Neural cell (in vitro differentiated cells): Measurements from ENCODE around the gene ASS1. TPM values are rescaled to one million over a fixed set of nuclear protein-coding genes. Genes with fewer than 3 reads are reported as not detected.

Experiments
- H2AFZ ChIP-seq: fragments of 200-600, 300-800 bp; sonication (generic), shearing (Covaris generic); 2 replicates; pipeline ENCODE4 v1.6.0; 2014; ENCODE audit warnings: low read depth, mild to moderate bottlenecking, antibody characterized with exemption, low read length, moderate library complexity
- H3F3A ChIP-seq: fragments of 200-600 bp; shearing (Covaris generic); 2 replicates; pipeline ENCODE4 v1.6.1; 2016; ENCODE audit warnings: mild to moderate bottlenecking, moderate library complexity, mixed read lengths, antibody characterized with exemption, low read length; ENCODE audit not compliant: insufficient read depth, poor library complexity, severe bottlenecking
- H3K27ac ChIP-seq: fragments of 200-600, 300-800 bp; sonication (generic), shearing (Covaris generic); 2 replicates; pipeline ENCODE4 v1.5.1; 2014; ENCODE audit warnings: mild to moderate bottlenecking, low read length, moderate library complexity
- H3K27me3 ChIP-seq: fragments of 300-800, 200-600 bp; sonication (generic), shearing (Covaris generic); 2 replicates; pipeline ENCODE4 v1.6.0; 2014; ENCODE audit warnings: mild to moderate bottlenecking, low read depth, low read length, moderate library complexity; ENCODE audit not compliant: insufficient read depth
- H3K36me3 ChIP-seq: fragments of 300-800, 200-600 bp; sonication (generic), shearing (Covaris generic); 2 replicates; pipeline ENCODE4 v1.5.1; 2014; ENCODE audit warnings: mild to moderate bottlenecking, antibody characterized with exemption, low read length, moderate library complexity; ENCODE audit not compliant: insufficient read depth
- H3K4me2 ChIP-seq: fragments of 300-800, 200-600 bp; sonication (generic), shearing (Covaris generic); 2 replicates; pipeline ENCODE4 v1.6.0; 2014; ENCODE audit warnings: mild to moderate bottlenecking, low read length
- H3K4me3 ChIP-seq: fragments of 300-800, 200-600 bp; sonication (generic), shearing (Covaris generic); 2 replicates; pipeline ENCODE4 v1.5.1; 2014; ENCODE audit warnings: mild to moderate bottlenecking, low read length, moderate library complexity
- H3K79me2 ChIP-seq: fragments of 200-600 bp; shearing (Covaris generic); replicated peaks from 2 replicates; pipeline ENCODE4 v1.6.0; 2014; ENCODE audit warnings: mild to moderate bottlenecking, low read length, moderate library complexity; ENCODE audit not compliant: insufficient read depth
- H3K9ac ChIP-seq: fragments of 300-800, 200-600 bp; sonication (generic), shearing (Covaris generic); 2 replicates; pipeline ENCODE4 v1.6.1; 2016; ENCODE audit warnings: mild to moderate bottlenecking, low read length, mixed read lengths
- H3K9me2 ChIP-seq: fragments of 200-600 bp; shearing (Covaris generic); 2 replicates; pipeline ENCODE4 v1.6.1; 2016; ENCODE audit warnings: mild to moderate bottlenecking, low read length, mixed read lengths; ENCODE audit not compliant: insufficient read depth
- H3K9me3 ChIP-seq: fragments of 200-600, 300-800 bp; sonication (generic), shearing (Covaris generic); 2 replicates; pipeline ENCODE4 v1.6.1; 2016; ENCODE audit warnings: mild to moderate bottlenecking, mixed run types, low read length, moderate library complexity, mixed read lengths
- H4K20me1 ChIP-seq: fragments of 200-600 bp; shearing (Covaris generic); 2 replicates; pipeline ENCODE4 v1.6.1; 2016; ENCODE audit warnings: mild to moderate bottlenecking, mixed run types; ENCODE audit not compliant: insufficient read depth
- CTCF ChIP-seq: fragments of 450-650 bp; IDR thresholded peaks from 2 replicates; pipeline ENCODE4 v1.5.1; 2014; ENCODE audit warnings: antibody characterized with exemption, mild to moderate bottlenecking, moderate library complexity; ENCODE audit not compliant: poor library complexity, severe bottlenecking
- EP300 ChIP-seq: fragments of 450-650 bp; conservative IDR thresholded peaks from 2 replicates; pipeline ENCODE4 v1.6.1; 2014; ENCODE audit warnings: antibody characterized with exemption, mild to moderate bottlenecking, moderate library complexity; ENCODE audit not compliant: poor library complexity, severe bottlenecking
- EZH2 ChIP-seq: fragments of 200-600, 300-800 bp; shearing (Covaris generic), sonication (generic); IDR thresholded peaks from 2 replicates; pipeline ENCODE4 v1.6.1; 2014; ENCODE audit warnings: antibody characterized with exemption, low read length, borderline replicate concordance, mild to moderate bottlenecking; ENCODE audit not compliant: insufficient read depth, poor library complexity, severe bottlenecking
- MXI1 ChIP-seq: fragments of 450-650 bp; conservative IDR thresholded peaks from 2 replicates; pipeline ENCODE4 v1.6.1; 2014; ENCODE audit warnings: antibody characterized with exemption, mild to moderate bottlenecking; ENCODE audit not compliant: poor library complexity, severe bottlenecking
- POLR2AphosphoS5 ChIP-seq: IDR thresholded peaks from 2 replicates; pipeline ENCODE4 v1.6.1; 2012
- RAD21 ChIP-seq: fragments of 450-650 bp; conservative IDR thresholded peaks from 2 replicates; pipeline ENCODE4 v1.6.1; 2014; ENCODE audit warnings: antibody characterized with exemption, mild to moderate bottlenecking, moderate library complexity
- REST ChIP-seq: IDR thresholded peaks from 2 replicates; pipeline ENCODE4 v1.6.1; 2012; ENCODE audit warnings: borderline replicate concordance
- SMC3 ChIP-seq: fragments of 450-650 bp; conservative IDR thresholded peaks from 2 replicates; pipeline ENCODE4 v1.6.1; 2014; ENCODE audit warnings: antibody characterized with exemption, mild to moderate bottlenecking, moderate library complexity; ENCODE audit not compliant: poor library complexity
- TAF1 ChIP-seq: IDR thresholded peaks from 2 replicates; pipeline ENCODE4 v1.6.1; 2012; ENCODE audit warnings: low read depth
- polyA plus RNA-seq: library from polyadenylated mRNA; depleted of rRNA; stranded (reverse); fragments of >200 nt; gene quantifications from 2 replicates; pipeline ENCODE4 v1.2.3, GENCODE V29; 2014

Gene ASS1
- polyA plus RNA-seq, 1 donor from 2014 or later: 2.6 TPM

- no peaks in the 10 kb centered on the region for H4K20me1 ChIP-seq
- no peak overlapping the region for H3K4me2 ChIP-seq
- no peaks in the 10 kb centered on the region for H3K79me2 ChIP-seq
- H3K9me3 ChIP-seq: no peaks in the 10 kb centered on the region
- H2AFZ ChIP-seq: no peak overlapping the region
- H3K27ac ChIP-seq: no peak overlapping the region
- no peak overlapping the region for H3K4me3 ChIP-seq
- TF ChIP-seq POLR2AphosphoS5 (no peak), SMC3 (no peak), EP300 (no peak), TAF1 (no peak), CTCF (no peak), RAD21 (no peak), MXI1 (no peak), REST (no peak), EZH2 (no peak)
- no peak overlapping the region for H3K9ac ChIP-seq
- no peaks in the 10 kb centered on the region for H3K36me3 ChIP-seq
- H3K9me2 ChIP-seq: no peaks in the 10 kb centered on the region
- no peaks in the 10 kb centered on the region for H3F3A ChIP-seq
- H3K27me3 ChIP-seq: no peaks in the 10 kb centered on the region
These were observed 73.5 kb downstream of the ASS1 start for GRCh38 chr9:130518233-130518632.

GRCh38 chr9:130518943-130519799, 74.4 kb downstream of the ASS1 start:
- Histone ChIP-seq H3K4me3 (no peak overlapping the region), H3K4me2 (no peak overlapping the region)
- TF ChIP-seq REST (no peak), SMC3 (no peak), EZH2 (no peak), MXI1 (no peak), POLR2AphosphoS5 (no peak), TAF1 (no peak), RAD21 (no peak), CTCF (no peak)

More at GRCh38 chr9:130518943-130519799, 74.4 kb downstream of the ASS1 start:
- H3K79me2 ChIP-seq: no peaks in the 10 kb centered on the region
- H3K36me3 ChIP-seq: no peaks in the 10 kb centered on the region
- H3K9ac ChIP-seq: no peak overlapping the region
- no peaks in the 10 kb centered on the region for H3F3A ChIP-seq
- H3K27ac ChIP-seq: no peak overlapping the region
- no peaks in the 10 kb centered on the region for H3K9me3 ChIP-seq
- H3K9me2 ChIP-seq: no peaks in the 10 kb centered on the region
- no peaks in the 10 kb centered on the region for H3K27me3 ChIP-seq
- no peaks in the 10 kb centered on the region for H4K20me1 ChIP-seq
- H2AFZ ChIP-seq: no peak overlapping the region
